ENCODE measurements around the gene PRKCI.
"Not testable (repeated sequence)": the region's sequence is repeated elsewhere in the genome, so short reads cannot be mapped to it uniquely, and the experiment has no call there.

The PRKCI gene

DNA sequence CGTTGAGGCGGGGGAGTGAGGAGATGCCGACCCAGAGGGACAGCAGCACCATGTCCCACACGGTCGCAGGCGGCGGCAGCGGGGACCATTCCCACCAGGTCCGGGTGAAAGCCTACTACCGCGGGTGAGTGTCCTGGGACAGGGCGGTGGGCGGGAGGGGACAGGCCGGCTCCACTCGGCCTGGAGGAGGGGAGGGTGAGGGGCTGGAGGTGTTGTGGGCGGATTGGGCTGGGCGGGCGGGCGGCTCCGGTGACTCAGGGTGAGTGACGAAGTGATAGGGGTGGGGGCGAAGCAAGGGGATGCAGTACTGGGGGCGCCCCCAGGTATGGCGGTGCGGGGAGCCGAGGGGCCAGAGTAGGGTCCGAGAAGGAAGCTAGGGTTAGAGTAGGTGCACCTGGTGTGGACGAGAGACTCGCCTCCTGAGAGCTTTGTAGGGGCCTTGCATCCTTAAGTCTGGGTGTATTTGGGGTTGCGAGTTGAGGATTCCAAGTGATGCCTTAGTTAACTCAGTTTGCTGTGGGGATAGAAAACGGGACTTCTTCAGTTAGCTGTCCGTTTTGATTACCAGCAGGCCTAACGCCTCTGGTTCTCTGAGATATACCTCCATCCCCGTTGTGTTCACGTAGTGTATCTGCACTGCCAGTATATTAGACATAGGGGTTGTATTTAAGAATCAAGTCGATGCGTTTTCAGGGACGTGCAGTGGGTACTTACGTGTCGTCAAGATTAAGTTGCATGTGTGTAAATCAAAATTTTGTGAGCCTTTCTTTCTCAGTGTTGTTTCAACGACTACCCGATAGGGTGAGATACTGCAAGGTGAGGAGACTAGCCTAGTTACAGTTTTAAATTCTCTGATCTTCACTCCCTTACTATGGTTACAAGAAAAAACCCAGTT, 670 bp downstream of the PRKCI start:
- DNase-seq (ENCODE audit: low read depth, low spot score), result peak; percentile 1

DNA sequence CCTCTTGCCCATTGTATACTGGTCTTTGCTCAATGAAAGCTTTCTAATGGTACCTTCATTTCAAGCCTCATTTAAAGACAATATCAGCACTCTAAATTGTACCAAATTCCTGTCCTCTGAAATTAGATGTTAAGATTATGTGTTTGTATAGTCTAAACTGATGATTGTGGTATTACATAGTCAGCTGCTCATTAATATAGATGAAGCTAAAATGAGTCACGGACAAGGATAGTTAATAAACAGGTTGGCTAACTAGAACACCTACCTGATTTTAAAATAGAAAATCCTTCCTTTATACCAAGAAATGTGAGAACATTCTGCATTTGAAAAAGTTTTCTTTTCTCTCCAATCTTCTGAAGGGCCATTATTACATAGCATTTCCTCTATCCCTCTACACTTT, 2.9 kb downstream of the PRKCI start:
- no peak for DNase-seq (ENCODE audit: low read depth, low spot score)

DNA sequence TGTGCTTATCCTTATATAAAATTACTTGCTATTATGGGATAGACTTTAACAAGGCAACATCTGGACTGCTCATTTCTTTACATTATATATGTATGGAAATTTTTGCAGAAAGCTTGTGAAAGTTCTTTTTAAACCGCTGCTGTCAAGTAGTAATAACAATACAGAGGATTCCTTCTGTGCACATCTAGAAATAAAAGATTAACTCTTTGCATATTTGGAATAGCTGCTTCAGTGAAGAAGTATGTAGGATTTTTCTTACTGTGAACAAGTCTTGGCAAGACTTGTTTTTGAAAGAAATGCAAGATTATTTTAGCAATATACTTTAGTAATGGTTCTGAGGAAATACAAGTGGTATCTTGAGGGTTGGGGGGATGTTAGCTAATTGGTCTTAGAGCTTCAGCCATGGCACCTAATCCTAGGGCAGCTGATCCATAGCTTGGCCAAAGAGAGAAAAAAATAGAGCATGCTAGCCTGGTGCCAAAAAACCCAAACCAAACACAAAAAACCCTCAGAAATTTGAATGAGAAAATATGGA, 4.3 kb downstream of the PRKCI start:
- no peak for DNase-seq (ENCODE audit: low read depth, low spot score)

DNA sequence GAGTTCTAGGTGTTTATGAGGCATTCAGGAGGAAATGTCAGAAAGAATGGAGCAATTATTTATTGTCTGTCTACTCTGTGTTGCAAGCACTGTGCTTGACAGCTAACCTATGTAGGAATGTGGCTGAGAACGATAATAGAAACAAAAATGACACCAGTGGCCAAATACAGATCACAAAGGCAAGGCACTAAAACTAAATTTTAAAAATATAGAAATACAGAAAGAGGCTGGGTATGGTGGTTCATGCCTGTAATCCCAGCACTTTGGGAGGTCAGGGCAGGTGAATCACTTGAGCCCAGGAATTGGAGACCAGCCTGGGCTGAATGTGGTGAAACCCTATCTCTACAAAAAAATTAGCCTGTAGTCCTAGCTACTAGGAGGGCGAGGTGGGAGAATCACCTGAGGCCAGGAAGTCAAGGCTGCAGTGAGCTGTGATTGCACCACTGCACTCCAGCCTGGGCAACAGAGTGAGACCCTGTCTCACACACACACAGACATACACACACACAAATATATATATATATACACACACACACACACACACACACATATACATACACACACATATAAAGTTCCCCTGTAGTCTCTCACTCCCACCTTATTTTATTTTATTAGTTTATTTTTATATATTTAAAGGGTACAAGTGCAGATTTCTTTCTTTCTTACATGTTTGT, 6.0 kb downstream of the PRKCI start:
- no peak for DNase-seq (ENCODE audit: low read depth, low spot score)

DNA sequence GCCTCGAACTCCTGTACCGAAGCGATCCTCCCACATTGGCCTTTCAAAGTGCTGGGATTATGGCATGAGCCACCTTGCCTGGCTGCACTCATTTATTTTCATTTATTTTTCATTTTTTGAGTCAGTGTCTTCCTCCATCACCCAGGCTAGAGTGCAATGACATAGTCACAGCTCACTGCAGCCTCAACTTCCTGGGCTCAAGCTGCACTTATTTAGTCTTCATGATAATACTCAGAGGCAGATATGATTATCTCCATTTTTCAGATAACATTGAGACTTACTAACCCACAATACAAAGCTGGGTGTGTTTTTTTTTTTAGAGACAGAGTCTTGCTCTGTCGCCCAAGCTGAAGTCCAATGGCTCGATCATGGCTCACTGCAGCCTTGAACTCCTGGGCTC, 10.0 kb downstream of the PRKCI start:
- no peak for DNase-seq (ENCODE audit: low read depth, low spot score)

DNA sequence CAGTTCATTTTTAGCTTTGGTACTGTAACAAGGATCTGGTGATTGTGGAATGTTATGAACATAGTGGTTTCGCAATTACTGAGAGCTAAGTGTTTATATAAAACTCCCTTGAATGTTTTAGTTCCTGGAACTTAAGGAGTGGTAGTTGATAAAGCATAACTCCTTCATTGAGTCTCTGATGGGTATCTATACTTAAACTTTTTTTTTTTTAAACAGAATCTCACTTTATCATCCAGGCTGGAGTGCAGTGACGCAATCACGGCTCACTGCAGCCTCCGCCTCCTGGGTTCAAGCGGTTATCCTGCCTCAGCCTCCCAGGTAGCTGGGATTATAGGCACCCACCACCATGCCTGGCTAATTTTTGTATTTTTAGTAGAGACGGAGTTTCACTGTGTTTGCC, 11.3 kb downstream of the PRKCI start:
- DNase-seq (ENCODE audit: low read depth, low spot score), result no peak

DNA sequence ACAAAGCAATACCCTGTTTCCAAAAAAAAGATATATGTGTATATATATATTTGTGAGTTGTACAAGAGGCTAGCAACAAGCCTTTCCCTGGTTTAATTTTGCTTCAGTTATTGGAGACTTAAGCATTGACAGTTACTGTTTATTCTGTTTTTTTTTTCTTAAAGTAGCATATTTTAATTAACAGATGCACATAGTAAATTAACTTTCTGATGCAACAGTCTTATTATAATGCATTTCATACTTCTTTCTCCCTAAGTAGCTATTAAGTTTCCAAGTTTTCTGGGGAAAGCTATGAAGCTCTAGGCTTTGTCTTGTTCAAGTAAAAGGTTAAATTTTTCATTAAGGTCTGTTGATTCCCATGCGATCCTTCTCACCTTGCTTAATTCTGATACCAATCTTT, 17.9 kb downstream of the PRKCI start:
- DNase-seq (ENCODE audit: low read depth, low spot score), result no peak

DNA sequence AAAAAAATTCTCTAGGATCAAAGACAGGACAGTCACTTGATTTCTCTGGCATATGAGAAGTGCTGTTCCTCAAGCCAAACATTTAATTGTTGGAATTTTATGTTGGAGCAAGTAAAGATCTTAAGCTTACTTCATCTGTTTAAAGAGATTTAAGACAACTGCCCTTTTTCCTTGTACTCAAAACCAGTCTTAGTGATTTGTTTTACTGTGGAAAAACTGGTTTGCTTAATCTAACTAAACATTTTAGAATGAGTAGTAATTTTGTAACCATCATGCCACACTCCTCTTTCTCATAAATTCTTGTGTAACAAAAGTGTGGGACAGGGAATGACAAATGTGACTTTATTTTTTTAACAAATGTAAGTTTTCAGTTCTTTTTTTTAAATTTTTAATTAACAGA, 18.4 kb downstream of the PRKCI start:
- DNase-seq (ENCODE audit: low read depth, low spot score), result no peak

DNA sequence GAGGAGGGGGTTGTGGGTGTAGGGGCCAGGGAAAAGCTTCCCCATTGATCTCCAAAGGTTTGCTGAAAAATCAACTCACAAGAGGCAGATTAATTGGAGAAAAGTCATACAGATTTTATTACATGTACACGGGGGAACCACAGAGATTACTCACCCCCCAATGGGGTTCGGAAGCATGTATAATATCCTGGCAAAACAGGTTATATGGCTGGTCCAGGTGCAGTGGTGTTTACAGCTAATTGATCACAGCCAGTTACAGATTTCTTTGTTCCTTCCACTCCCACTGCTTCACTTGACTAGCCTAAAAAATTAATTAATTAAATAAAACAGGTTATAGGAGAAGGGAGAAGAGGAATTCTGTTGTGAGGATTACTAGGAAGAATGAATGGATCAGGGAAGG, 22.4 kb downstream of the PRKCI start:
- DNase-seq (ENCODE audit: low read depth, low spot score), result no peak

DNA sequence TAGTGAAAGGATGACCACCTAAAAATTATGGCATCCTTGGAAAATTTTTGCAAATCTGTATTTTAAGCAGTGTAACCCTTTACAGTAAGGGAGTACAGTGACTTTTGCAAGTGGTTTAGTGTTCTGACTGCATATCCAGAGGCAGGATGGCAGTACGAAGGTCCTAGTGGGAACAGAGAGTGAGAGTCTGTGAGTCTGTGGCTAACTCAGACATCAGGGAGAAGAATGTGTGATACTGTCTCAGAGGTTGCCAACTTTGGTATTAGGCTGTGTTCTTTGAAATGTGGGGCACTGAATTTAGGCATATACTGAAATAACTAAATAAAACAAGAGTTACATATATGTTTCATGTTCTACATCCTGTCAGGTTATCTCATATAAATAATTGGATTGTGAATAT, 25.7 kb downstream of the PRKCI start:
- DNase-seq (ENCODE audit: low read depth, low spot score), result no peak

DNA sequence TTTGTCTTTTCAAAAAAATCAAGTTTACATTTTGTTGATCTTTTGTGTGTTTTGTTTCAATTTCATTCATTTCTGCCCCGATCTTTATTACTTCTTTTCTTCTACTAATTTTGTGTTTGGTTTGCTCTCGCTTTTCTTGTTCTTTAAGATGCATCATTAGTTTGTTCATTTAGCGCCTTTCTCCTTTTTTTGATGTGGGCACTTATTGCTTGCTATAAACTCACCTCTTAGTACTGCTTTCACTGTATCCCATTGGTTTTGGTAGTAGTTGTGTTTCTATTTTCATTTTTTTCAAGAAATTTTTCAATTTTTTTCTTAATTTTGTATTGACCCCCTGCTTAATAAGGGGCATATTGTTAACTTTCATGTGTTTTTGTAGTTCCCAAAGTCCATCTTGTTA, 34.4 kb downstream of the PRKCI start:
- no peak for DNase-seq (ENCODE audit: low read depth, low spot score)

DNA sequence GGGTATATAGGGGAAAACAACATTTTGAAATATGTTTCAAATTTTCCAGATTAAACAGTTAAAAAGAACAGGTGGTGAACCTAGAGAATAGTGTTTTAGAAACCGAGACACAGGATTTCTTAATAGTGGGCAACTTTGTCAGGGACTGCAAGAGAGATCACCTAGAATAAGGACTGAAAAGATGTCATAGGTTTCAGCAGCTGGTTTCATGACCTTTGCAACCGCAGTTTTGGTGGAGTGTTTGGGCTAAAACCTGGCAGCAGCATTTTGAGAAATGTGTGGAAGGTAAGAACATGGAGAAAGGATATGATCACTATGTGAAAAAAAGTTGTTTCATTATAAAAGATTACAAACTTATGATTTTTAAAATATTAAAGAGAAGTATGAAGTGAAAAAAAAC, 34.9 kb downstream of the PRKCI start:
- DNase-seq (ENCODE audit: low read depth, low spot score), result no peak

DNA sequence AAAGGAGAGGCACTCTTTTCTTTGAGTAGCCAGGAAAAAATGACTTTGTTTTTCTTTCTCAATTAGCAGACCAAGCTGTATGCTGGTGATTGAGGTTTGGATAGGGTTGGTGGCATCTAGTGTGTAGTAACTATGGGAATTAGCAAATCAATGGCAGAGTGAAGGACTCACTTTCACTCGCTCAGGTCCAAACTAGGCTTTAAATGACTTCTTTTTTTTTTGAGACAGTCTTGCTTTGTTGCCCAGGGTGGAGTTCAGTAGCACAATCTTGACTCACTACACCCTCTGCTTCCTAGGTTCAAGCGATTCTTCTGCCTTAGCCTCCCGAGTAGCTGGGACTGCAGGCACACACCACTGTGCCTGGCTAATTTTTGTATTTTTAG, 35.9 kb downstream of the PRKCI start:
- DNase-seq (ENCODE audit: low read depth, low spot score), result no peak

DNA sequence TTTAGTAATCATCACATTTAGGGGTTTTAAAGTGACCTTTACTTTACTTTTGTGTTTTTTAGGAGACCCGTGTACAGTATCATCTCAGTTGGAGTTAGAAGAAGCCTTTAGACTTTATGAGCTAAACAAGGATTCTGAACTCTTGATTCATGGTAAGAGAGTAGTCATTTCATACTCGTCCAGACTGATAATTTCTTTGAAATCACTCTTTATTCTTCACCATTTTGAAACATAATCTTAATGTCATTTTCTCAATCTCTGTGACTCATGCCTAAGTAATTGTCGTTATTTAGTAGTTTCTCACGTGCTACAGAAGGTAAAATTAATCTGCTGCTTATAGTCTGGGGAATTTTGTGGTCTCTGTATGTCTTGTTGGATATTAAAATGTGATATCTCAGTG, 37.7 kb downstream of the PRKCI start:
- no peak for DNase-seq (ENCODE audit: low read depth, low spot score)

DNA sequence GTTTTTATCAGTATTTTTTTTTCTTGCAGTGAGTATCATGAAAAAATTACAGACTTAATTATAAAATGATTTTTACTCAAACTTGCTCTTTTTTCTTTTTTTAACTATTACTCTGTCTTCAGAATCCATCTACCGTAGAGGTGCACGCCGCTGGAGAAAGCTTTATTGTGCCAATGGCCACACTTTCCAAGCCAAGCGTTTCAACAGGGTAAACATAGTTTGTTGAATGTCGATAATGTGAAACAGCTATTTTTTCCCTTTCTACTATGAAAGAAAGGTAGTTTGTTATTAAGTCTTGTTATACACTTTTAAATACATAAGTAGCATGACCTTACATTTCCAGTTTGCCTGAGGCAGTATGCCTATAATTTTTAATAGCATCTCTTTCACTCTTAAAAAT, 45.6 kb downstream of the PRKCI start:
- DNase-seq (ENCODE audit: low read depth, low spot score), result no peak

DNA sequence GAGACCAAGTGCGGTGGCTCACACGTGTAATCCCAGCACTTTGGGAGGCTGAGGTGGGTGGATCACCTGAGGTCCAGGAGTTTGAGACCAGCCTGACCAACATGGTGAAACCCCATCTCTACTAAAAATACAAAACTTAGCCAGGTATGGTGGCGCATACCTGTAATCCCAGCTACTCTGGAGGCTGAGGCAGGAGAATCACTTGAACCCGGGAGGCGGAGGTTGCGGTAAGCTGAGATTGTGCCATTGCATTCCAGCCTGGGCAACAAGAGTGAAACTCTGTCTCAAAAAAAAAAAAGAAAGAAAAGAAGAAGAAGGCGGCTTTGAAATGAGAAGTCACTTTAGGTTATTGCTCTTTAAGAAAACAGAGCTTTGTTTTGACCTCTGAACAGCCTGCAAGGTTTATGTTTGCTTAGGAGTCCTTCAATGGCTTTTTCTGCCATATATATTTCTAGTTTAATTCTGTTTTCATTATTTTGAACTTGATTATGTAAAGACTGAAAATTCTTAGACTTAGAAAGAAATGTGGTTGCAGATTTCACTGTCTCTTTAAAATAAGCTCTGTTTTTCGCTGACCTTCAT, 47.5 kb downstream of the PRKCI start:
- DNase-seq (ENCODE audit: low read depth, low spot score), result not testable (repeated sequence)

DNA sequence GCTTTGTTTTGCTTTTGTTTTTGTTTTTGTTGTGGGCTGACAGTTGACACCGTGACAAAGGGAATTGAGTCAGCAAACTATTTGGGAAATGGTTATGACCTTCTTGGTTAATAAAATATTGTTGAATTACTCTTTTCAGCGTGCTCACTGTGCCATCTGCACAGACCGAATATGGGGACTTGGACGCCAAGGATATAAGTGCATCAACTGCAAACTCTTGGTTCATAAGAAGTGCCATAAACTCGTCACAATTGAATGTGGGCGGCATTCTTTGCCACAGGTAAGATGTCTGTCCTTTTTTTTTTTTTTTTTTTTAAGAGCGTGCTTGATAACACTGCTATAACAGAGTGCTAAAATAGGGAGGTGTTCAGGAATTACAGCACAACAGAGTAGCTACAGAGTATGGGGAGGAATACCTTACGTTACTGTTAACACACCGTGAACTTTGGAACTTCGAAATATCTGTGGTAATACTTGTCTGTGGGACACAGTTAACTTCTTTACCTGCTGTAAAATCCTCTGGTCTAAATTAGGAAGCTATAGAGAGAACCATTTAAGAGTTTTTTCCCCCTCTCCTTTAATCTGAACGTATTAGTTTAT, 48.2 kb downstream of the PRKCI start:
- DNase-seq (ENCODE audit: low read depth, low spot score), result no peak

DNA sequence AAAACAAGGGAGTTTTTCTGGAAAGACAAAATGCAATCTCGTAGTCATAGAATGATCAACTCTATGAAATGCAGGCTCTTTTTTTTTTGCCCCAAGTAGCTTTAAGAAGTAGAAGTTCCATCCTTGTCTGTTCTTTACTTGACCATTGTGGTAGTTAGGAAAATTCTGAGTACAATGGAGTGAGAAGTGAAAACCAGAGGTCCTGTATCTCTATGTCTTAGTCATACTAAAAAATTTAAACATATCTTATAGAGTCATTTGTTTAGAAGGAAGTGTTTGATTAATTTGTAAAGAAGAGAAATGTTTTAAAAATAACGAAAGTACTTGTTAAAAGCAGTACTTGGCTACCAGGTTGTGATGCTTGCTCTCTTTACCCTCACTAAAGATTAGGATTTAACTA, 52.4 kb downstream of the PRKCI start:
- no peak for DNase-seq (ENCODE audit: low read depth, low spot score)

DNA sequence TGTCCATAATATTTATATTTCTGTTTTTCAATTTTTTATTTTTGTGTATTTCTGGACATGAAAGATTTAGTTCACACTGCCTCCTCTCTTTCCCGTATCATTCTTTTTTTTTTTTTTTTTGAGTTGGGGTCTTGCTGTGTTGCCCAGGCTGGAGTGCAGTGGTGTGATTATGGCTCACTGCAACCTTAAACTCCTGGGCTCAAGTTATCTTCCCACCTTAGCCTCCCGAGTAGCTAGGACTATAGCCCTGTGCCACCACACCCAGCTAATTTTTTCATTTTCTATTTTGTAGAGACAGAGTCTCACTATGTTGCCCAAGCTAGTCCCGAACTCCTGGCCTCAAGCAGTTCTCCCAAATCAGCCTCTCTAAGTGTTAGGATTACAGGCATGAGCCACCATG, 53.6 kb downstream of the PRKCI start:
- no peak for DNase-seq (ENCODE audit: low read depth, low spot score)

DNA sequence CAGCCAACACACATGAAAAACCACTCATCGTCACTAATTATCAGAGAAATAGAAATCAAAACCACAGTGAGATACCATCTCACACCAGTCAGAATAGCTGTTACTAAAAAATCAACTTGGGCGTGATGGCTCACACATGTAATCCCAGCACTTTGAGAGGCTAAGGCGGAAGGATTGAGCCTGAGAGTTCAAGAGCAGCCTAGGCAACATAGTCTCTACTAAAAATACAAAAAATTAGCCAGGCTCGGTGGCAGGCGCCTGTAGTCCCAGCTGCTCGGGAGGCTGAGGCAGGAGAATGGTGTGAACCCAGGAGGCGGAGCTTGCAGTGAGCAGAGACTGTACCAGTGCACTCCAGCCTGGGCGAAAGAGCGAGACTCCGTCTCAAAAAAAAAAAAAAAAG, 55.1 kb downstream of the PRKCI start:
- not testable (repeated sequence) for DNase-seq (ENCODE audit: low read depth, low spot score)

DNA sequence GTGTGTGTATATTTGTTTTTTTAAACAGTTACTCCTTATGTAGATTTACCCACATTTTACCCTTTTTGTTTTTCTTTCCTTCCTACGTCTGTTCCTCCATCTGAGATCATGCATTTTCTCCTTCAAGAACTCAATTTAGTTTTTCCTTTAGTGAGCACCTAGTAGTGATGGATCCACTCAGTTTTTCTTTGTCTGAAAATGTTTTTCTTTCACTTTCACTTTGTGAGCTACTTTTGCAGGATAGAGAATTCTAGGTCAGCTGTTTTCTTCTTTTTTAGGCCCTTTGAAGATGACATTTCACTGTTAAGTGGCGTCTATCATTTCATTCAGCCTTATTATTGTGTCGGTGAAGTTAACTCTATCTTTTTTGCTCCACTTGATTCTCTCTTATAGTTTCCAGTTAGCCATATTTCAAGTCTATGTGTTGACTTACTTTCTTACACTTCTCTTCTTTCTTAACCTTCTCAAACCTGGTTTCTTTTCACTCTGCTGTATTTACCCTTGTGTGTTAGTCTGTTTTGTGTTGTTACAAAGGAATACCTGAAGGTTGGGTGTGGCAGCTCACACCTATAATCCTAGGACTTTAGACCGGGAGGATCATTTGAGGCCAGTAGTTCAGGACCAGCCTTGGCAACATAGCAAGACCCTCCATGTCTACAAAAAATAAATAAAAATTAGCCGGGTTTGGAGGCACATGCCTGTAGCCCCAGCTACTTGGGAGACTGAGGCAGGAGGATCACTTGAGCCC, 55.8 kb downstream of the PRKCI start:
- no peak for DNase-seq (ENCODE audit: low read depth, low spot score)

DNA sequence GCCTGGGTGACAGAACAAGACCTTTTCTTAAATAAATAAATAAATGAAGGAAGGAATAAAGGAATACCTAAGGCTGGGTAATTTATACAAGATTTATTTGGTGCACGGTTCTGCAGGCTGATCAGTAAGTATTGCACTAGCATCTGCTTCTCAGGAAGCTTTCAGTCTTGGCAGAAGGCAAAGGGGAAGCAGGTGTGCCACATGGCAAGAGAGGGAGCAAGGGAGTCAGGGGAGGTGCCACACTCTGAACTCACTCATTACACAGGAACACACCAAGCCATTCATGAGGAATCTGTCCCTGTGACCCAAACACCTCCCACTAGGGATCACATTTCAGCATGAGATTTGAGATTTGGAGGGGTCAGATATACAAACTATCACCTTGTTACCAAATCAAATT, 56.4 kb downstream of the PRKCI start:
- DNase-seq (ENCODE audit: low read depth, low spot score), result no peak

Data from activated CD4-positive, CD25-positive, alpha-beta regulatory T cell treated with anti-CD3 and anti-CD28 coated beads, Interleukin-2, amount 50 U/mL, for 16 hours (primary cell).